Measurements from ENCODE around the gene STEAP1B. TPM values are rescaled to one million over a fixed set of nuclear protein-coding genes. Genes with fewer than 3 reads are reported as not detected.

The STEAP1B gene
- total RNA-seq, 1 donor from 2014 or later = not detected

DNA sequence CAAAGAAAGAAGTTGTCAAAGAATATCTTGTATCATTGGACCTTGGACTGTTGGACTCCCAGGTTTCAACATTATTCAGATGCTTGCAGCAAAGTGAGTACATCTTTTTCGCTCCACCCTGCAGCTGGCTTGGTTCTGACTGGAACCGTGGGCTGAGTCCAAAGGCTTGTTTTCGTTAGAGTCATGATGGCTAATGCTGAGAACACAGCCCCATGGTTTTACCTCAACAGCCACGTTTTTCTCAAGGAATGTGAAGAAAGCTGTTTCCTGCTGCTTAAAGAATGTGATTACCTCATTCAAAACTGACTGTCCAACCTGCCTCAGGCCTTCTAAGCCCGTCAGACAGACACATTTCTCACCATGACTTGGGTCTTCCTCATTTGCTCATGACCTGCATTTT, 69.5 kb downstream of the STEAP1B start:
- no peak for DNase-seq
- Mint-ChIP-seq H3K4me3 (ENCODE audit: unreplicated experiment) (no peak overlapping the region), H3K27ac (ENCODE audit: unreplicated experiment) (no peak overlapping the region), H3K9me3 (ENCODE audit: unreplicated experiment) (peaks cover 4% of the 10 kb centered on the region), H3K36me3 (ENCODE audit: unreplicated experiment) (no peaks in the 10 kb centered on the region), H3K27me3 (ENCODE audit: unreplicated experiment) (peaks cover 2% of the 10 kb centered on the region), H3K4me1 (ENCODE audit: low read depth, unreplicated experiment) (peaks cover 3% of the 10 kb centered on the region)
- TF ChIP-seq, protein P1, sequence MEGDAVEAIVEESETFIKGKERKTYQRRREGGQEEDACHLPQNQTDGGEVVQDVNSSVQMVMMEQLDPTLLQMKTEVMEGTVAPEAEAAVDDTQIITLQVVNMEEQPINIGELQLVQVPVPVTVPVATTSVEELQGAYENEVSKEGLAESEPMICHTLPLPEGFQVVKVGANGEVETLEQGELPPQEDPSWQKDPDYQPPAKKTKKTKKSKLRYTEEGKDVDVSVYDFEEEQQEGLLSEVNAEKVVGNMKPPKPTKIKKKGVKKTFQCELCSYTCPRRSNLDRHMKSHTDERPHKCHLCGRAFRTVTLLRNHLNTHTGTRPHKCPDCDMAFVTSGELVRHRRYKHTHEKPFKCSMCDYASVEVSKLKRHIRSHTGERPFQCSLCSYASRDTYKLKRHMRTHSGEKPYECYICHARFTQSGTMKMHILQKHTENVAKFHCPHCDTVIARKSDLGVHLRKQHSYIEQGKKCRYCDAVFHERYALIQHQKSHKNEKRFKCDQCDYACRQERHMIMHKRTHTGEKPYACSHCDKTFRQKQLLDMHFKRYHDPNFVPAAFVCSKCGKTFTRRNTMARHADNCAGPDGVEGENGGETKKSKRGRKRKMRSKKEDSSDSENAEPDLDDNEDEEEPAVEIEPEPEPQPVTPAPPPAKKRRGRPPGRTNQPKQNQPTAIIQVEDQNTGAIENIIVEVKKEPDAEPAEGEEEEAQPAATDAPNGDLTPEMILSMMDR (IDR thresholded peaks at IDR 0.05; ENCODE audit: partially characterized antibody, unreplicated experiment) = no peak

DNA sequence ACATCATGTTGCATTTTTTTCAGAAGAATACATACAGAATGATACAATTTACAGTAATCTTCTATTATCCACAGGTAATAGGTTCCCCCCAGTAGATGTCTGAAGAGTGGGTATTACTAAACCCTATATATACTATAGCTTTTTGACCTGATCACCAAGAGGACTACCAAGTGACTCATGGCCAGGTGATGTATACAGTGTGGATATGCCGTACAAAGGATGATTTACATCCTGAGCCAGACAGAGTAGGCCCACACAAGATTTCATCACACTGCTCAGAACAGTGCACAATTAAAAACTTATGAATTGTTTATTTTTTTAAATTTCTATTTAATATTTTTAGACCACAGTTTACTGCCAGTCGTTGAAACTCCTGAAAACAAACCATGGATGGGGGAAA, 70.6 kb downstream of the STEAP1B start:
- Mint-ChIP-seq H3K4me3 (ENCODE audit: unreplicated experiment) (no peak overlapping the region), H3K9me3 (ENCODE audit: unreplicated experiment) (peaks cover 4% of the 10 kb centered on the region), H3K36me3 (ENCODE audit: unreplicated experiment) (no peaks in the 10 kb centered on the region), H3K4me1 (ENCODE audit: low read depth, unreplicated experiment) (peaks cover 3% of the 10 kb centered on the region), H3K27ac (ENCODE audit: unreplicated experiment) (no peak overlapping the region), H3K27me3 (ENCODE audit: unreplicated experiment) (peaks cover 2% of the 10 kb centered on the region)
- TF ChIP-seq, protein P1 (IDR thresholded peaks at IDR 0.05; ENCODE audit: partially characterized antibody, unreplicated experiment) = no peak
- DNase-seq = no peak

DNA sequence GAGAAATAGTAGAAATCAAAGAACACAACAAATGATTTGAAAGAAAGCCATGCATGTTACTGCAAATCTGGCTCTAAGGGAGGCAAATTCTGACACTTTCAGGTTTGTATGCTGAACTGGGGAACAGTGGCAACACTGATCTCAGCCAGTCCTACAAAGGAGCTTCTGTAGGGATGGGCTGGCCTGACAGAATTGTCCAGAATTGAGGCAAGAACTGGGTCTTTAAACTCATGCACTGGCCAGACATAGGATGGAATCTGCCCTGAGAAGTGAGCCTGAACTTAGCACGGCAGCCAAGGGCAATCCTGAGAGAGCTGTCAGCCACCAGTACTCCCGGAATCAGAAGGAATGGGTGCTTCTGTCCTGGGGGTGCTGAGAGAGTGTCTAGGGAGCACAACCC, 72.1 kb downstream of the STEAP1B start:
- no peak for DNase-seq
- no peak overlapping the region for H3K4me3 Mint-ChIP-seq (ENCODE audit: unreplicated experiment)
- H3K4me1 Mint-ChIP-seq (ENCODE audit: low read depth, unreplicated experiment) = no peaks in the 10 kb centered on the region
- TF ChIP-seq, protein P1 (IDR thresholded peaks at IDR 0.05; ENCODE audit: partially characterized antibody, unreplicated experiment) = no peak
- H3K27me3 Mint-ChIP-seq (ENCODE audit: unreplicated experiment) = no peaks in the 10 kb centered on the region
- H3K27ac Mint-ChIP-seq (ENCODE audit: unreplicated experiment) = no peak overlapping the region
- no peaks in the 10 kb centered on the region for H3K36me3 Mint-ChIP-seq (ENCODE audit: unreplicated experiment)
- H3K9me3 Mint-ChIP-seq (ENCODE audit: unreplicated experiment) = no peaks in the 10 kb centered on the region

DNA sequence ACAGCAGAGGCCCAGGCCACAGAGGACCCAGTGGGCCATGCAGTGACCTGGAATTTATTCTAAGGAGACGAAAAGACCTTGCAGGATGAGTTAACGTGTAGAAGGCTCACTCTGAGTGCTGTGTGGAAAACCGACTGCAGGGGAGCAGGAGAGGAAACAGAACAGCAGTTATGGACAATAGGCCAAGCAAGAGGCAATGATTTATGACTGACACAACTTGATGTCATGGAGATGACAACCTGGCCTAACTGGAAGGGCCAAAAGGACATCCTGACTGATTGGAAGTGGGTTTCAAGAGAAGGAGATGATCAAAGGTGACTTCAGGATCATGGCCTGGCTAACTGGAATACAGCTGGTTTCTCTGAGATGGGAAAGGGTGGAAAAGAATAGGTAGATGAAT, 72.9 kb downstream of the STEAP1B start:
- no peaks in the 10 kb centered on the region for H3K36me3 Mint-ChIP-seq (ENCODE audit: unreplicated experiment)
- no peak for DNase-seq
- no peaks in the 10 kb centered on the region for H3K9me3 Mint-ChIP-seq (ENCODE audit: unreplicated experiment)
- no peaks in the 10 kb centered on the region for H3K27me3 Mint-ChIP-seq (ENCODE audit: unreplicated experiment)
- no peaks in the 10 kb centered on the region for H3K4me1 Mint-ChIP-seq (ENCODE audit: low read depth, unreplicated experiment)
- TF ChIP-seq, protein P1 (IDR thresholded peaks at IDR 0.05; ENCODE audit: partially characterized antibody, unreplicated experiment) = no peak
- no peak overlapping the region for H3K27ac Mint-ChIP-seq (ENCODE audit: unreplicated experiment)
- H3K4me3 Mint-ChIP-seq (ENCODE audit: unreplicated experiment) = no peak overlapping the region

DNA sequence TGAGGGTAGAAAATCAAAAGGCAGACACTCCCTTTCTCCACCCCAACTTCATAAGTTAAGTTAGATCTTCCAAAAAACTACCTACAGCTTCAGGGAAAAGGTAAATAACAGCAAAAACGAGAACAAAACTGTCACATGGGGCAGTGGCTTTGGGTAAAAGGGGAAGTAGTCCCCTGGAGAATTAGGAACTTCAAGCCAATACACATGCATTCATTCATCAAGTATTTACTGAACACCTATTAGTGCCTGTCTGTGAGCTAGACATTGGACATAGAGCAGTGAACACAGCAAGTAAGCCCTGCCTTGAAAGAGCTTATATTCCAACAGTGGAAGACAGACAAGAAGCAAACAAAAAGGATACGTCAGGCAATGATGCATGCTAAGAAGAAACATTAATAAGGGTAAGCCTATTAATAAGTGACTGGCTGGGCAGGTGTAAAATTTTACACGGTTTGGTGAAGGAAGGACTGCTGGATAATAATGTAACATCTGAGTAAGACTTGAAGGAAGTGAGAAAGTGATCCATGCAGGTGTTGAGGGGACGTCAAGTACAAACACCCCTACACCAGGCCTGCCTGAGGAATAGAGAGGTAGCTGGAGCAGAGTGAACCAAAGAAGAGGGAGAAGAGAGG, 73.4 kb downstream of the STEAP1B start:
- DNase-seq = no peak
- Mint-ChIP-seq H3K4me1 (ENCODE audit: low read depth, unreplicated experiment) (no peaks in the 10 kb centered on the region), H3K9me3 (ENCODE audit: unreplicated experiment) (no peaks in the 10 kb centered on the region), H3K27me3 (ENCODE audit: unreplicated experiment) (no peaks in the 10 kb centered on the region), H3K4me3 (ENCODE audit: unreplicated experiment) (no peak overlapping the region), H3K36me3 (ENCODE audit: unreplicated experiment) (no peaks in the 10 kb centered on the region), H3K27ac (ENCODE audit: unreplicated experiment) (no peak overlapping the region)
- TF ChIP-seq, protein P1 (IDR thresholded peaks at IDR 0.05; ENCODE audit: partially characterized antibody, unreplicated experiment) = no peak
